HEK293 (cell line): ENCODE measurements around the gene NDST1.
"Not testable (repeated sequence)": the region's sequence is repeated elsewhere in the genome, so short reads cannot be mapped to it uniquely, and the experiment has no call there.

ENCODE experiments used
- KLF10 ChIP-seq: fragments of 450-650 bp; IDR thresholded peaks from 2 replicates; pipeline ENCODE4 v1.5.1; 2018; ENCODE audit warnings: missing biosample characterization, mild to moderate bottlenecking, missing genetic modification characterization
- ZBTB8A ChIP-seq: fragments of 450-650 bp; formaldehyde crosslinking; IDR thresholded peaks from 2 replicates; pipeline ENCODE4 v1.5.1; 2016; ENCODE audit warnings: missing biosample characterization, missing genetic modification characterization
- ZNF2 ChIP-seq: fragments of 450-650 bp; formaldehyde crosslinking; IDR thresholded peaks from 2 replicates; pipeline ENCODE4 v1.5.1; 2016; ENCODE audit warnings: missing biosample characterization, missing genetic modification characterization
- ZNF510 ChIP-seq: fragments of 450-650 bp; formaldehyde crosslinking; IDR thresholded peaks from 2 replicates; pipeline ENCODE4 v1.5.1; 2018; ENCODE audit warnings: mild to moderate bottlenecking, missing genetic modification characterization, missing biosample characterization; ENCODE audit not compliant: insufficient replicate concordance
- TF ChIP-seq, protein P1 (sequence below): sonication (generic); formaldehyde crosslinking; IDR thresholded peaks from 2 replicates; pipeline ENCODE4 v1.8.1; 2022; ENCODE audit warnings: mild to moderate bottlenecking, moderate library complexity, missing genetic modification reagents
- TF ChIP-seq, protein P2 (sequence below): fragments of 450-650 bp; formaldehyde crosslinking; IDR thresholded peaks from 2 replicates; pipeline ENCODE4 v1.5.1; 2016; ENCODE audit warnings: missing biosample characterization, missing genetic modification characterization
- TF ChIP-seq, protein P3 (sequence below): fragments of 450-650 bp; formaldehyde crosslinking; IDR thresholded peaks from 2 replicates; pipeline ENCODE4 v1.5.1; 2016; ENCODE audit warnings: missing biosample characterization, missing genetic modification characterization
- TF ChIP-seq, protein P4 (sequence below): fragments of 450-650 bp; formaldehyde crosslinking; IDR thresholded peaks from 2 replicates; pipeline ENCODE4 v1.5.1; 2016; ENCODE audit warnings: missing biosample characterization, missing genetic modification characterization

DNA sequence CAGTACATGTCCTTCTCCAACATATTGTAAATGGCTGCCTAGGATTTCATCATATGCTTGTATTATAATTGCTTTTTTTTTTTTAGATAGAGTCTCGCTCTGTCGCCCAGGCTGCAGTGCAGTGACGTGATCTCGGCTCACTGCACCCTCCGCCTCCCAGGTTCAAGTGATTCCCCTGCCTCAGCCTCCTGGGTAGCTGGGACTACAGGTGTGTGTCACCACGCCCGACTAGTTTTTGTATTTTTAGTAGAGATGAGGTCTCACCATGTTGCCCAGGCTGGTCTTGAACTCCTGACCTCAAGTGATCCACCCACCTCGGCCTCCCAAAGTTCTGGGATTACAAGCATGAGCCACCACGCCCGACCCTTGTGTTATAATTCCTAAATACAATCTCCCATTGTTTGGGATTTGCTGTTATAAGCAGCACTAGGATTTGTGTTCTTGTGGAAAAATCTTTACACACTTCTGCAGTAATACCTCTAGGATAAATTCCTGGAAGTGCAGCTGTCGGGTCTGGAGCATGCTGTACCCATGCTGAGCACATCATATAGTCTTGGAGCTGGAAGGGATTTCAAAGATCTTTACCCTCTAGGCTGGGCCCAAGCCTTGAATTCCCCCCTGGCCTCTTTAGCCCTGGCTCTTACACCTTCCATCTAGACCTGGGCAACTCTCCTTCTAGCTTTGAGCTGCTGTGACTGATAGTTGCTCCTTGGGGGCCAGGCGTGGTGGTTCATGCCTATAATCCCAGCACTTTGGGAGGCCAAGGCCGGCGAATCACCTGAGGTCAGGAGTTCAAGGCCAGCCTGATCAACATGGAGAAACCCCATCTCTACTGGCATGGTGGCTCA lies 11.0 kb downstream of the NDST1 start:
- TF ChIP-seq, protein P1, sequence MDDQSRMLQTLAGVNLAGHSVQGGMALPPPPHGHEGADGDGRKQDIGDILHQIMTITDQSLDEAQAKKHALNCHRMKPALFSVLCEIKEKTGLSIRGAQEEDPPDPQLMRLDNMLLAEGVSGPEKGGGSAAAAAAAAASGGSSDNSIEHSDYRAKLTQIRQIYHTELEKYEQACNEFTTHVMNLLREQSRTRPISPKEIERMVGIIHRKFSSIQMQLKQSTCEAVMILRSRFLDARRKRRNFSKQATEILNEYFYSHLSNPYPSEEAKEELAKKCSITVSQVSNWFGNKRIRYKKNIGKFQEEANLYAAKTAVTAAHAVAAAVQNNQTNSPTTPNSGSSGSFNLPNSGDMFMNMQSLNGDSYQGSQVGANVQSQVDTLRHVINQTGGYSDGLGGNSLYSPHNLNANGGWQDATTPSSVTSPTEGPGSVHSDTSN (CRISPR knock-in tag) = not testable (repeated sequence)
- TF ChIP-seq, protein P2, sequence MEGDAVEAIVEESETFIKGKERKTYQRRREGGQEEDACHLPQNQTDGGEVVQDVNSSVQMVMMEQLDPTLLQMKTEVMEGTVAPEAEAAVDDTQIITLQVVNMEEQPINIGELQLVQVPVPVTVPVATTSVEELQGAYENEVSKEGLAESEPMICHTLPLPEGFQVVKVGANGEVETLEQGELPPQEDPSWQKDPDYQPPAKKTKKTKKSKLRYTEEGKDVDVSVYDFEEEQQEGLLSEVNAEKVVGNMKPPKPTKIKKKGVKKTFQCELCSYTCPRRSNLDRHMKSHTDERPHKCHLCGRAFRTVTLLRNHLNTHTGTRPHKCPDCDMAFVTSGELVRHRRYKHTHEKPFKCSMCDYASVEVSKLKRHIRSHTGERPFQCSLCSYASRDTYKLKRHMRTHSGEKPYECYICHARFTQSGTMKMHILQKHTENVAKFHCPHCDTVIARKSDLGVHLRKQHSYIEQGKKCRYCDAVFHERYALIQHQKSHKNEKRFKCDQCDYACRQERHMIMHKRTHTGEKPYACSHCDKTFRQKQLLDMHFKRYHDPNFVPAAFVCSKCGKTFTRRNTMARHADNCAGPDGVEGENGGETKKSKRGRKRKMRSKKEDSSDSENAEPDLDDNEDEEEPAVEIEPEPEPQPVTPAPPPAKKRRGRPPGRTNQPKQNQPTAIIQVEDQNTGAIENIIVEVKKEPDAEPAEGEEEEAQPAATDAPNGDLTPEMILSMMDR = not testable (repeated sequence)
- TF ChIP-seq, protein P3, sequence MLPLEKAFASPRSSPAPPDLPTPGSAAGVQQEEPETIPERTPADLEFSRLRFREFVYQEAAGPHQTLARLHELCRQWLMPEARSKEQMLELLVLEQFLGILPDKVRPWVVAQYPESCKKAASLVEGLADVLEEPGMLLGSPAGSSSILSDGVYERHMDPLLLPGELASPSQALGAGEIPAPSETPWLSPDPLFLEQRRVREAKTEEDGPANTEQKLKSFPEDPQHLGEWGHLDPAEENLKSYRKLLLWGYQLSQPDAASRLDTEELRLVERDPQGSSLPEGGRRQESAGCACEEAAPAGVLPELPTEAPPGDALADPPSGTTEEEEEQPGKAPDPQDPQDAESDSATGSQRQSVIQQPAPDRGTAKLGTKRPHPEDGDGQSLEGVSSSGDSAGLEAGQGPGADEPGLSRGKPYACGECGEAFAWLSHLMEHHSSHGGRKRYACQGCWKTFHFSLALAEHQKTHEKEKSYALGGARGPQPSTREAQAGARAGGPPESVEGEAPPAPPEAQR (tag by site-specific recombination) = not testable (repeated sequence)
- not testable (repeated sequence) for TF ChIP-seq ZBTB8A (tag by site-specific recombination); ZNF2; KLF10 (tag by site-specific recombination); ZNF510 (tag by site-specific recombination)
- TF ChIP-seq, protein P4, sequence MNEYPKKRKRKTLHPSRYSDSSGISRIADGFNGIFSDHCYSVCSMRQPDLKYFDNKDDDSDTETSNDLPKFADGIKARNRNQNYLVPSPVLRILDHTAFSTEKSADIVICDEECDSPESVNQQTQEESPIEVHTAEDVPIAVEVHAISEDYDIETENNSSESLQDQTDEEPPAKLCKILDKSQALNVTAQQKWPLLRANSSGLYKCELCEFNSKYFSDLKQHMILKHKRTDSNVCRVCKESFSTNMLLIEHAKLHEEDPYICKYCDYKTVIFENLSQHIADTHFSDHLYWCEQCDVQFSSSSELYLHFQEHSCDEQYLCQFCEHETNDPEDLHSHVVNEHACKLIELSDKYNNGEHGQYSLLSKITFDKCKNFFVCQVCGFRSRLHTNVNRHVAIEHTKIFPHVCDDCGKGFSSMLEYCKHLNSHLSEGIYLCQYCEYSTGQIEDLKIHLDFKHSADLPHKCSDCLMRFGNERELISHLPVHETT (tag by site-specific recombination) = not testable (repeated sequence)
